RPMI7951 (cell line): ENCODE data around the gene PAMR1. TPM values are rescaled to one million over a fixed set of nuclear protein-coding genes. Genes with fewer than 3 reads are reported as not detected.
"Not testable (repeated sequence)": the region's sequence is repeated elsewhere in the genome, so short reads cannot be mapped to it uniquely, and the experiment has no call there.

Experiments used
- DNase-seq: peaks from one replicate; pipeline ENCODE4 v3.0.0-alpha.2; 2012; ENCODE audit warnings: low read depth
- total RNA-seq: library from RNA; depleted of rRNA; stranded (reverse); fragments of >200 nt; shearing (Covaris generic); gene quantifications from 2 replicates; pipeline ENCODE4 v1.2.3, GENCODE V29; 2014

Gene PAMR1
- total RNA-seq, 1 experiment from 2014 or later: 0.24 TPM

- DNase-seq: no peak
These were observed 20.1 kb upstream of the PAMR1 start for GRCh38 chr11:35545391-35546003.

GRCh38 chr11:35543481-35543880 lies 18.1 kb upstream of the PAMR1 start:
- DNase-seq: no peak

- peak; percentile 34 for DNase-seq
These were observed 16.4 kb upstream of the PAMR1 start for GRCh38 chr11:35541621-35542375.

- peak; percentile 77 for DNase-seq
These were observed 15.1 kb upstream of the PAMR1 start for GRCh38 chr11:35540526-35540925.

GRCh38 chr11:35539781-35540281 lies 14.4 kb upstream of the PAMR1 start:
- peak; percentile 89 for DNase-seq

GRCh38 chr11:35539256-35539655 lies 13.8 kb upstream of the PAMR1 start:
- peak; percentile 31 for DNase-seq

GRCh38 chr11:35536470-35536869 lies 11.1 kb upstream of the PAMR1 start:
- DNase-seq: no peak

- no peak for DNase-seq
These were observed 5.8 kb upstream of the PAMR1 start for GRCh38 chr11:35531246-35531645.

- DNase-seq: peak; percentile 91
These were observed 4.6 kb upstream of the PAMR1 start for GRCh38 chr11:35529971-35530495.

- no peak for DNase-seq
These were observed 965 bp upstream of the PAMR1 start for GRCh38 chr11:35526370-35526792.

- no peak for DNase-seq
These were observed 636 bp downstream of the PAMR1 start for GRCh38 chr11:35524780-35525179.

- no peak for DNase-seq
These were observed 1.6 kb downstream of the PAMR1 start for GRCh38 chr11:35523861-35524260.

GRCh38 chr11:35523331-35523768 lies 2.1 kb downstream of the PAMR1 start:
- peak; percentile 76 for DNase-seq

GRCh38 chr11:35522091-35522490 lies 3.3 kb downstream of the PAMR1 start:
- not testable (repeated sequence) for DNase-seq

- DNase-seq: no peak
These were observed 5.0 kb downstream of the PAMR1 start for GRCh38 chr11:35520376-35520775.

GRCh38 chr11:35518766-35519165 lies 6.7 kb downstream of the PAMR1 start:
- DNase-seq: no peak

GRCh38 chr11:35517481-35517880 lies 7.9 kb downstream of the PAMR1 start:
- DNase-seq: no peak

GRCh38 chr11:35516403-35516802 lies 9.0 kb downstream of the PAMR1 start:
- no peak for DNase-seq

- peak; percentile 48 for DNase-seq
These were observed 10.2 kb downstream of the PAMR1 start for GRCh38 chr11:35515224-35515623.

- DNase-seq: no peak
These were observed 10.9 kb downstream of the PAMR1 start for GRCh38 chr11:35514481-35514880.

GRCh38 chr11:35511666-35512065 lies 13.8 kb downstream of the PAMR1 start:
- peak; percentile 80 for DNase-seq

- DNase-seq: peak; percentile 31
These were observed 17.7 kb downstream of the PAMR1 start for GRCh38 chr11:35507688-35508087.

GRCh38 chr11:35501776-35502175 lies 23.6 kb downstream of the PAMR1 start:
- no peak for DNase-seq
